Measurements from ENCODE around the gene ARHGEF3.

The ARHGEF3 gene

GRCh38 chr3:56822501-56822900 is 20.8 kb upstream of the ARHGEF3 start:
- DNase-seq (ENCODE audit: low read depth, low spot score), result no peak

- no peak for DNase-seq (ENCODE audit: low read depth, low spot score)
Measured at GRCh38 chr3:56819016-56819809, 17.5 kb upstream of the ARHGEF3 start.

GRCh38 chr3:56818156-56818985 is 16.6 kb upstream of the ARHGEF3 start:
- no peak for DNase-seq (ENCODE audit: low read depth, low spot score)

- DNase-seq (ENCODE audit: low read depth, low spot score), result no peak
Measured at GRCh38 chr3:56817646-56818045, 15.9 kb upstream of the ARHGEF3 start.

GRCh38 chr3:56816061-56816460 is 14.3 kb upstream of the ARHGEF3 start:
- no peak for DNase-seq (ENCODE audit: low read depth, low spot score)

- no peak for DNase-seq (ENCODE audit: low read depth, low spot score)
Measured at GRCh38 chr3:56815589-56815988, 13.8 kb upstream of the ARHGEF3 start.

- DNase-seq (ENCODE audit: low read depth, low spot score), result no peak
Measured at GRCh38 chr3:56813653-56813960, 11.9 kb upstream of the ARHGEF3 start.

- no peak for DNase-seq (ENCODE audit: low read depth, low spot score)
Measured at GRCh38 chr3:56812754-56813652, 11.3 kb upstream of the ARHGEF3 start.

- DNase-seq (ENCODE audit: low read depth, low spot score), result no peak
Measured at GRCh38 chr3:56811546-56812202, 9.9 kb upstream of the ARHGEF3 start.

GRCh38 chr3:56810577-56811545 is 9.1 kb upstream of the ARHGEF3 start:
- DNase-seq (ENCODE audit: low read depth, low spot score), result no peak

- no peak for DNase-seq (ENCODE audit: low read depth, low spot score)
Measured at GRCh38 chr3:56806407-56806806, 4.7 kb upstream of the ARHGEF3 start.

- DNase-seq (ENCODE audit: low read depth, low spot score), result no peak
Measured at GRCh38 chr3:56802790-56803189, 1.0 kb upstream of the ARHGEF3 start.

GRCh38 chr3:56802378-56802745 is 613 bp upstream of the ARHGEF3 start:
- no peak for DNase-seq (ENCODE audit: low read depth, low spot score)

- no peak for DNase-seq (ENCODE audit: low read depth, low spot score)
Measured at GRCh38 chr3:56800832-56801661, 702 bp downstream of the ARHGEF3 start.

GRCh38 chr3:56800130-56800831 is 1.5 kb downstream of the ARHGEF3 start:
- DNase-seq (ENCODE audit: low read depth, low spot score), result peak; percentile 57

- DNase-seq (ENCODE audit: low read depth, low spot score), result no peak
Measured at GRCh38 chr3:56799251-56799882, 2.4 kb downstream of the ARHGEF3 start.

- no peak for DNase-seq (ENCODE audit: low read depth, low spot score)
Measured at GRCh38 chr3:56796996-56797395, 4.8 kb downstream of the ARHGEF3 start.

GRCh38 chr3:56796202-56796601 is 5.5 kb downstream of the ARHGEF3 start:
- DNase-seq (ENCODE audit: low read depth, low spot score), result no peak

Data from activated naive CD8-positive, alpha-beta T cell treated with anti-CD3 and anti-CD28 coated beads, Interleukin-2, amount 50 U/mL, for 16 hours (primary cell).